ENCODE results near the gene FLNA.

GRCh38 chrX:154366666-154367055, 7.8 kb downstream of the FLNA start:
- TF ChIP-seq EZH2phosphoT487 (IDR thresholded peaks at IDR 0.05; ENCODE audit: low read length) (no peak), CTCF (IDR thresholded peaks at IDR 0.05; ENCODE audit: low read length) (no peak), EZH2 (optimal IDR thresholded peaks at IDR 0.05; ENCODE audit: low read depth, low read length) (no peak)
